ENCODE data around the gene BHLHE23. TPM values are rescaled to one million over a fixed set of nuclear protein-coding genes. Genes with fewer than 3 reads are reported as not detected.

BHLHE23 gene
- total and polyA plus RNA-seq, 5 experiments from 2014 or later = not detected

Other genes starting within 250 kb of the BHLHE23 start
- 10 to 100 TPM; 13.6 to 14.2 TPM for gene MRGBP, start 210.5 kb downstream of the BHLHE23 start, total RNA-seq
- gene MRGBP, start 210.5 kb downstream of the BHLHE23 start, polyA plus RNA-seq = 10 to 100 TPM in 1 of 3 donors, 1 to 10 TPM in 2; 7.4 to 10.2 (median 9.0) TPM
- gene OGFR, start 202.1 kb downstream of the BHLHE23 start, total RNA-seq = 10 to 100 TPM; 77.1 to 79.9 TPM
- gene OGFR, start 202.1 kb downstream of the BHLHE23 start, polyA plus RNA-seq = 10 to 100 TPM; 26.5 to 58.2 (median 40.1) TPM
- 1 to 10 TPM; 1.2 to 2.2 TPM for gene COL9A3, start 189.9 kb downstream of the BHLHE23 start, total RNA-seq
- under 1 TPM in 1 of 3 donors, not detected in 2; 0.15 TPM for gene COL9A3, start 189.9 kb downstream of the BHLHE23 start, polyA plus RNA-seq
- 10 to 100 TPM; 13.2 to 13.4 TPM for gene TCFL5, start 145.1 kb downstream of the BHLHE23 start, total RNA-seq
- gene TCFL5, start 145.1 kb downstream of the BHLHE23 start, polyA plus RNA-seq = 1 to 10 TPM; 1.0 to 2.1 (median 1.5) TPM
- gene DIDO1, start 80.5 kb downstream of the BHLHE23 start, total RNA-seq = 100 to 1,000 TPM; 125 to 132 TPM
- 10 to 100 TPM; 26.8 to 45.8 (median 39.7) TPM for gene DIDO1, start 80.5 kb downstream of the BHLHE23 start, polyA plus RNA-seq
- 10 to 100 TPM; 57.7 to 61.2 TPM for gene GID8, start 68.8 kb downstream of the BHLHE23 start, total RNA-seq
- 10 to 100 TPM; 20.2 to 24.4 (median 21.1) TPM for gene GID8, start 68.8 kb downstream of the BHLHE23 start, polyA plus RNA-seq
- gene SLC17A9, start 54.3 kb downstream of the BHLHE23 start, total RNA-seq = 10 to 100 TPM; 11.3 TPM
- 1 to 10 TPM; 1.2 to 2.0 (median 1.5) TPM for gene SLC17A9, start 54.3 kb downstream of the BHLHE23 start, polyA plus RNA-seq
- gene YTHDF1, start 209.2 kb upstream of the BHLHE23 start, total RNA-seq = 10 to 100 TPM; 51.8 to 53.1 TPM
- gene YTHDF1, start 209.2 kb upstream of the BHLHE23 start, polyA plus RNA-seq = 10 to 100 TPM; 26.8 to 46.6 (median 34.1) TPM
- gene BIRC7, start 228.9 kb upstream of the BHLHE23 start, total RNA-seq = not detected
- gene BIRC7, start 228.9 kb upstream of the BHLHE23 start, polyA plus RNA-seq = 1 to 10 TPM in 2 of 3 donors, under 1 TPM in 1; 0.43 to 3.2 (median 1.6) TPM
- gene NKAIN4, start 247.5 kb upstream of the BHLHE23 start, total RNA-seq = not detected
- not detected for gene NKAIN4, start 247.5 kb upstream of the BHLHE23 start, polyA plus RNA-seq